HK-2 (cell line): ENCODE results near the gene SMIM38.

ENCODE experiments used
- DNase-seq: peaks from one replicate; pipeline ENCODE4 v3.0.0-alpha.2; 2018; ENCODE audit not compliant: unreplicated experiment

SMIM38 gene

DNA sequence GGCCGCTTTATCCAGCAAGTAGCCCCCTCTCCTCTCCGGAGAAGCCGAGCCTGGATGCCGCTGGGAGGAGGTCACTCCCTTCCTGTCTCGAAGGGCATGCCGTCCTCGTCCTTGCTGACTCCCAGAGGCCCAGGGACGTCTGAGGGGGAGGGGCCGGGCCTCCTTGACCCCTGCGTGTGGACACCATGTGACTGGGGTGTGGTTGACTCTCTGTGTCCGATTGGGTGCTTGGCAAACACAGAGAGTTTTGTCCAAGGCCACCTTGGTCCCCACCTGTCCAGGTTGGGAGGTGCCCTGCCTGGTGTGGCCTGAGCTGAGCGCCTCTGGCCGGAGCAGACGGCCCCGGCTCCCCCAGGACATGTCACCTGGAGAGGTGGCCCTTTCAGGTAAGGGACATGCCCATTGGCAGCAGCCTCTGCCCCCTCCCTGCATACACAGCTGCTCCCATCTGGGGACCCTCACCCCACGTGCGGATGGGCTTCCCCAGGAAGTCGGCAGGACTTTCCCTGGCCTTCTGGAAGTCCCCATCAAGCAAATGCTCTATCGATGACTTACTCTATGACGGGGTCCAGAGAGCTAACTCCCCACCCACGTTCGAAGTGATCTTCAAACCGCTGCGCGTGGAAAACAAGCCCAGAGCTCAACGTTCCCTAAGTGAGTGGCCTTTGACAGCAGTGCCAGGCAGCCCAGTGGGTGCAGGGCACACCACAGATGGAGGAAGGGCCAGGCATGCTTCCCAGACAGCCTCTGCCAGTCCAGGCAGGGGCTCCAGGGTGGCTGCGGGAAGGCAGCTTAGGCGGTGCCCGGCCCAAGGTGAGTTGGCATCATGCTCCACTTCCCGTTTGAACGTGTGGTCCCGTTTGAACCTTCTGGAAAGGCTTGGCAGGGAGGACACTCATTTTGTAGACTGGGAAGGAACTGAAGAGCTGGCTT is at the start of gene SMIM38:
TSS of gene SMIM38 (plus strand) at position 634 of the 933 bp plus-strand sequence. CDS start 1,912 bp downstream, outside the sequence.
- no peak for DNase-seq

DNA sequence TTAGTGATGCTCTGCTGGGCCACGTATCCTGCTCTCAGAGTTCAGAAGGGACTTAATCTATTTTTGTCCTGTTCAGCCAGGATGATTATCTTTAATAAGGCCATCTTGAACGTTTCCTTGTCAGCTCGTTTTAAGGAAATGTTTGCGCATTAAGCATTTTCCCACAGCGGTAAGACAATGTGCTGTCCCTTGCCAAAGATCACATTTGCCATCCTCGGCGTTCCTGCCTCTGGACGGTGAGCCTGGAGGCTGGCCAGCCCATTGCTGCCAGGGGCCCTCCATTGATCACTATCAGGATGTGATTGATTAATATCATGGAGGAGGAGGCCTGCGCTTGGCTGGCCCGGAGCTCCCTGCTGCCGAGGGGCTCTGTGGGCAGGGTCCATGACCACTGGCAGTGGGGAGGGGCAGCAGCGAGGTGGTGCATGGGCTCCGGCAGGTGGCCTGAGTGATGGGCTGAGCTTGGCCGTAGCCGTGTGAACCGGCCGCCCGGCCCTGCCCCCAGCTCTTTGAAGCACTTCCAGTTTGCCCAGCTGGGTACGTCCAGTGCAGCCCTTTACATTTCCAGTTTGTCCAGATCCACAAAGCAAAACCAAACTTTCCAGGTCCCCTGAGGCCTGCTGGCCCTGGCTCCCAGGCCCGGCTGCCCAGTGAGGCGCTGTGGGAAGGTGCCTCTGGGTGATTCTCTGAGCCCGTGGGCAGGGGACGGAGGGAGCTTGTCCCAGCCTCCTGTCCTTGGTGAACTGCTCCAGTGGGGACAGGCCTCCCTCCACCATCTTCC is 49.5 kb upstream of the SMIM38 start:
- DNase-seq: no peak

DNA sequence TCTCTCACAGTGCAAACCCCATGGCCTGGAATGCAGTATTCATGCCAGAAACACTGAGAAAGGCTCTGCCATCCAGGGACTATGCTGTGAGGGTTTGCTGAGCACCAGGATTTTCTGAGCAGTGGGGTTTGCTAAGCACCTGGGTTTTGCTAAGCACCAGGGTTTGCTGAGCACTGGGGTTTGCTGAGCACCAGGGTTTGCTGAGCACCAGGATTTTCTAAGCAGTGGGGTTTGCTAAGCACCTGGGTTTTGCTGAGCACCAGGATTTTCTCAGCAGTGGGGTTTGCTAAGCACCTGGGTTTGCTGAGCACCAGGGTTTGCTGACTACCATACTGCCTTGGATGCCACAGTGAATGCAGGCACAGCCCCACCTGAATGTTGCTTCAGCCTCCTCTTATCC is 48.3 kb upstream of the SMIM38 start:
- DNase-seq: no peak

DNA sequence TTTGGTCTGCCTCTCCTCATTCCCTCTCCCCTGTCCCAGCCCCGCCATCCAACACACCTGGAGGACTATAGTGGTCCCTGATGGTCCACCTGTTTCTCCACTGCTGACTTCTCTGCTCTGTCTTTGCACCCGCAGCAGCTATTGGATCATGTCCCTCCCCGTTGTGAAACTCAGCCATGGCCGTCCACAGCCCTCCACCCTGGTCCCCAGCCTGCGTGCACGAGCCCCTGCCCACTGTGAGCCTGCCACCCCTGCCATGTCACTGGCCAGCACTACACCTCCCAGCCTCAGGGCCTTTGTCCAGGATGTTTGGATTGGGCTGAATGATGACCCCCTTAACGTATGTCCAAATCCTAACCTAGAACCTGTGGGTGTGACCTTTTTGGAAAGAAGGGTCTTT is 47.7 kb upstream of the SMIM38 start:
- DNase-seq: no peak

DNA sequence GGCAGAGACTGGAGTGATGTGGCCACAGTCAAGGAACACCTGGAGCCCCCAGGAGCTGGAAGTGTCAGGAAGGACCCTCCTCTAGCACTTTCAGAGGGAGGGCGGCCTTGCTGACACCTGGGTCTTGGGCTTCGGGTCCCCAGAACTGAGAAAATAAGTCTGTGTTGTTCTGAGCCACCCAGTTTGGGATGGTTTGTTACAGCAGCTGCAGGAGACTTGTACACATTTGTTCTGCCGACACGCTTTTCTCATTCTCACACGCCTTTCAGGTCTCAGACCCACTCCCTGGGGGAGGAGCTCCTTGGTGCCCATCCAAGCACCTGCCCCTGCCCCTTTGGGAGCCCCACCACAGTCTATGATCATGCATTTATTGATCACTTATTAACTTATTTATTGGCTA is 47.2 kb upstream of the SMIM38 start:
- no peak for DNase-seq

DNA sequence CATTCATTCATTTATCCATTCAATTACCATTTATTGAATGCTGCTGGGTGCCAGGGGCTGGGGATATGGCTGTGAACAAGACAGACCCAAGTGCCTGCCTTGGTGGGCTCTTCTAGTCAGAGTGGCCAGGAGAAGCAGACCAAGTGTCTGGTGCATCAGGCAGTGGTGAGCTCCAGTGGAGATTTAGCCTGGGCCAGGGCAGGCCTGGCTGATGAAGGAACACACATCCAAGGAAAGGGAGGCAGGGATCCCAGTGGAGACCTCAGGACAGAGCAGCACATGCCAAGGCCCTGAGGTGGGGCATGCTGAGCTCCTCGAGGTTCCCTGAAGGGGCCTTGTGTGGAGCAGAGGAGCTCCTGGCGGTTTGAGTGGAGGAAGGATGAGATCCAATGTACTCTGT is 46.6 kb upstream of the SMIM38 start:
- no peak for DNase-seq

DNA sequence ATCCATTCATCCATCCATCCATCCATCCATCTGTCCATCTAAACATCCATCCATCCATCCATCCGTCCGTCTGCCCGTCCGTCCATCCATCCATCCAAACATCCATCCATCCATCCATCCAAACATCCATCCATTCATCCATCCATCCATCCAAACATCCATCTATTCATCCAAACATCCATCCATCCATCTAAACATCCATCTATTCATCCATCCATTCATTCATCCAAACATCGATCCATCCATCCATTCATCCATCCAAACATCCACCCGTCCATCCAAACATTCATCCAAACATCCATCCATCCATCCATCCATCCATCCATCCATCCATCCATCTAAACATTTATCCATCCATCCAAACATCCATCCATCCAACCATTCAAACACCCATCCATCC is 45.3 kb upstream of the SMIM38 start:
- DNase-seq: no peak

DNA sequence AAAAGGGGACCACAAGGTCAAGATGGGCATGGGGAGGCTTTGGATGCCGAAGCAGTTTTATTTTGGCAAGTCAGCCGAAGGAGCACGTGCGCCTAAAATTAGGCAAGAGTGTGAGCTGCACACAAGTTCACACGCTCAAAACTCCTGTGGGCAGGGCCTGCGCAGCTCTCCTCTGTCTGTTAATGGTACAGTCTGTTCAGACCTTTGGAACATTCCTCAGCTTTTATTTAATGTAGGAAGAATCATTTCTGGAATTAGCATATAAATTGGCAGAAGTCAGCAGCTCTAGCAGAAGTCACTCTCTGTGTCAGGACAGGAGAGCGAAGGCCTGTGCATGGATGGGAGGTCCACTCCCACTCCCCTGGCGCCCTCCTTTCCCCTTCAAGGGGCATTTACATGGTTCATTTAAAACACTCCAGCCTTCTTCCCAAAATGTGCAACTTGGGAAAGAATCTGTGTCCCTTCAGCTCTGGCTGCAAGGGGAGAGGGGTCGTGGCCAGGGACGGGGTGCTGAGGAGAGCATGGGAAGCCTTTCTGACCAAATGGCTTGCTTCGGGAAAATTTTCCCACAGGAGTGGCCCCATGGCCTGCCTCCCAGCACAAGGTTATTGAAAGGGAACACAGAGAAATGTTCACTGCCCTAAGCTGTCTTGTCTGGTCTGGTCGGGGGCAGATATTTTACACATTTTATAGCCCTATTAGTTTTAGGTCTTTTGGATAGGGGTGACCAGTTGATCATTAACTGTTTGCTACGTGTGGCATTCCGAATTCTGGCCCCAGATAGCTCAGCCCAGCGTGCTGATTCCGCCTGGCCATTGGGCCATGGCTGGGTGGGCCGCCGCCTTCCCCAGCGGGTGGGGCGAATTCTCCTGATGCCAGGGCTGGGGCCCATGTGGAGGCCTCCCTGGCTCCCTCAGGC is 43.9 kb upstream of the SMIM38 start:
- DNase-seq: no peak

DNA sequence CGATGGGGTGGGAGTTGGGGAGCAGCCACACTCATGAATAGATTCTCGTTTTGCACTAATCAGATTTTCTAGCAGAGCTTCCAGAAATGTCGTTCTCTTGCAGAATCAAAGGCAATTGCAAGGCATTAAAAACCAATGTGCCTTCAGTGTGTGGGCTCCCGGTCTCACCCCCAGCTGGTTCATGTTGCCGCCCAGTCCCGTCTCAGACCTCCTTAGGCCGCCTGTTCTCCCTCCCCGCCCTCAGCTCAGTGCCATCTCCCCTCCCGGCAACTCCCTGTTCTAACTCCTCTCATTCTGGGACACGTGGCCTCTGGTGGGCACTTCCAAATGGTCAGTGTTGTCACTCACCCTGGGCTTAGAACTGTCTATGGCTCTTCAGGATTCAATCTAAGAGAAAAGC is 42.5 kb upstream of the SMIM38 start:
- no peak for DNase-seq

DNA sequence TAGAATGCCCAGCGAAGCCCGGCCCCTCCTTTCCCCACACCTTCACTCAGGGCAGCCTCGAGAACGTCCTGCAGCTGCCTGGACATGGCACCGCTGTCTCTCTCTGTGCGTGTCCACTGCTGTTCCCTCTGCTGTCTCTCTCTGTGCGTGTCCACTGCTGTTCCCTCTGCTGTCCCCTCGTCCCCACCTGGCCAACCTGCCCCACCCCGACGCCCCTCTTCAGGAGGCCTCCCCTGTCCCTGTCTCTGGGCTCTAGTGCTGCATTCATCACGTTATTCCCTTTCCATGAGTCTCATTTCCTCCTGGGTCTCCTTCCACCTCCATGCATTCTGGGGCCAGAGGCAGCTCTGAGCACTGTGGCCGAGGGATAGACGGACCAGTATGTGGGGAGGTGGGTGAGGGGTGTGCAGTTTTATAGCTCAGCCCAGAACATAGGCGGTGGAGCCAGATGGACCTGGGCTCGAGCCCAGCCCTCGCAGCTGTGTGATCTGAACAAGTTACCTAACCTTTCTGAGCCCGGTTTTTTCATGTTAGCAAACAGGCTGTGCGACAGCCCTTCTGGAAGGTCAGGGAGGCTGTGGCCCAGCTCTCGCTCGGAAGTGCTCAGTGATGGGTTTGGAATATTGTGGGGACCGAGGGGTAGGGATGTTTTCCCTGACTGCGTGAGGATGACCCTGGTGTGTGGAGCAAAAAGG is 41.9 kb upstream of the SMIM38 start:
- no peak for DNase-seq

DNA sequence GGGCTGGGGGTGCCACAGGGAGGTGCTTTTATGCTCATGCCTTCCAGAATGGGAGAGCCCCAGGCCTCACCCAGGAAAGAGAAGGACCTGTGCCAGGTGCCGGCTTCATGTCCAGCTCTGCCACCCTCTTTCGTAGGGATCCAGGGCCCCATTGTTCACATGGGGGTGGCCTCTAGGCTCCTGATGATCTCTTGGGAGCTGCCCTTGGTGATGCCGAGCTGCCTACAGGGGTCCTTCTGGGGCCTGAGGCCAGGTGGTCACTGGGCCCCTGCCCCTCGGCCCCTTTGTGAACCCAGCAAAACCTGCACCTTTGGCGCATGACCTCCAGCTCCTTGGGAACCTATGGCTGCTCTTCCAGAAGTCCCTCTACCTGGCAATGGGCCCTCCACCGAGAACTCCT is 41.4 kb upstream of the SMIM38 start:
- no peak for DNase-seq

DNA sequence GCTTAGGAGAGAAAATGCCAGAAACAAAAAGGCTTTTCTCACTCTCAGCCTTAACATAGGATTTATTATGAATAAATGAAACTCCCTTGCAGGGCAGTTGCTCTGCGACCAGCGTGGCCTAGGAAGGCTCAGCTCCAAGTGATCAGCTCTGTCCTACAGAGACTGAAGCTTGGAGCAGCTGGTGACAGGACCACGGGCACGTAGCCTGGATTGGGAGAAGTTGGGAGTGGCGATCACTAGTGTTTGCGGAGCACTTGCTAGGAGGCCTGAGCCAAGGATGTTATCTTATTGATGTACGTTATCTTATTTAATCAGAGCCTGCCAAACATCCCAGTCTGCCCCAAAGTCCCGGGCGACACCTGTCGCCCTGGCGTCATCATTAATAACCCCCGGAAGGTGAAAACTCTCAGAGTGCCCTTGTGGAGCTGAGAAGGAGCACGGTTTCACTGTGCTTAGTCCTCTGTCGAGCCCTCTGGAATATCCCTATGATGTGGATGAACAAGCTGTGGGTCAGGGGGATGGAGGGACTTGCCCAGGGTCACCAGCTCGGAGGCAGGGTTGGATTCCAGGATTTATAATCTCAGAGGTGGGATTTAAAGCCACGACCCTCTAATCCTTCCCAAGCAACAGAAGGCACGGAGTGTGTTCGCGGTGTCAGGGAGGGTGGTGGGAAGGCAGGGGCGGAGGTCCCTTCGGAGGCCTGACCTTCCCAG is 40.8 kb upstream of the SMIM38 start:
- DNase-seq: no peak

DNA sequence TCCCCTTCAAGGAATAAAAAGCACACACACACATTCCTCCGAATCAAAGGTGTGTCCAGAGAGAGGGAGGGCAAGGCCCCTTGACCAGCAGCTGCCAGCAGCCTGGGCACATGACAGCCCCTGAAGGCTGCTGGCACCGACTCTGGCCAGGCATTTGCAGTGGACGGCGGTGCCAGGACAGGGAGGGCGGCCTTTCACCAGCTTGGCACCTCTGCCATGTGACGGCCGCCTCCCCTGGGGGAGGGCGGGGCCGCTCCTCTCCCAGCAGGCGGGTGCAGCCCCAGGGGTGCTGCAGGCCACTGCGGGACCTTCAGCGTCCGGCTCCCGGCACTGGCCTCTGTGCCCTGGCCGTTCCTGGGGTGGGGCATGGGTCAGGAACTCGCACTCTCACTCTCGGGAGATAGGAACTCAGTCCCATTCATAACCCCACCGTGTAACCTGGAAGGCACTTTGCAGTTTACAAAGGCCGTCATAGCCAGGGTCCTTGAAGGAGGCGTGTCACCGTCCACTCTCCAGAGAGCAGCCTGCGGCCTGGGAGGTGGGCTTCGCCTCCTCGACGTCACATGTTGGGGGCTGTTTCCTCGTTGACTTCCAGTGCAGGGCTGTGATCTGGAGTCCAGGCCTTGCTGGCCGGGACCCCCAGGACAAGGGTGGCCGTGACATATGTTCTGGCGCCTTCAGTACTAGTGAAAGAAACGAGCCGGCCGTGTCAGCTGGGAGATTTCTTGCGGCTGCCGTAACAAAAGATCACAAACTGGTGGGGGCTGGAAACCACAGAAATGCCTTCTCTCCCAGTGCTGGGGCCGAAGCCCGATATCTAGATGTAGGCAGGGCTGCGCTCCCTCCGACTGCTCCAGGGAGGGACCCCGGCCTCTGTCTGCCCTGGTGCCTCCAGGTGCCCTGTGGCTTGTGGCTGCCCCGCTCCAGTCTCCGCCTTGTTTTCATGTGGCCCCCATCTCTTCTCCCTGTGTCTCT is 39.9 kb upstream of the SMIM38 start:
- no peak for DNase-seq

DNA sequence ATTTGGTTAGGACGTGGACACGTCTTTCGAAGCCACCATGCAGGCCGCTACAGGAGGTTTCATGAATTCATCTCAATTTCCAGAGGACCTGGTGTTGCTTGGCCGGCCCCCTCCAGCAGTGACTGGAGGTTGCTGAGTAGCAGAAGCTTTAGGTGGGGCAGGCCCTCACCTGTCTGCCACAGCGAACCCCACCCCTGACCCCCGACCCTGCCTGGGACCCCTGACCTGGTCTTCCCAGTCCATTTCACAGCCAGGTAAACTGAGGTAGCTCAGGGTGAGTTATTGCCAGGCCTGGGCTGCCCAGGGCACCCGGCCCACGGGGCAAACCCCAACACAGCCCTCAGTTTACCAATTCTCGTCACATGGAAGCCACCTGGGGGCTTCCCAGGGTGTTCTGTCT is 39.1 kb upstream of the SMIM38 start:
- no peak for DNase-seq

DNA sequence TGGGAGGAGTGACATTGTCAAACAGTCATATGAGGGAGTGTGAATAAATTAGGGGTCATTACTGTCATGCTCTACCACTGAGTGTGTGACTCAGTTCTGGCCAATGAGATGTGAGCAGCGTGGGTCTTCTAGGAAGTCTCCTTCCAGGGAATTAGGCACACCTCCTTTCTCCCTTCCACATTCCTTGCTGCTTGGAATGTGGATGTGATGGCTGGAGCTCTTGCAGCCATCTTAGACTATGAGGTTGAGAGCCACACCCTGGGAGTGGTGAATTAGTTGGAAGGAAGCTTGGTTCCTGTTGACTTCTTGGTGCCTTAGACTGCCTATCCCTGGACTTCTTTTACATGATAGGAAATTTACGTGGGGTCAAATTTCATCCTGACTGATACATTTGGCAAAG is 36.5 kb upstream of the SMIM38 start:
- no peak for DNase-seq

DNA sequence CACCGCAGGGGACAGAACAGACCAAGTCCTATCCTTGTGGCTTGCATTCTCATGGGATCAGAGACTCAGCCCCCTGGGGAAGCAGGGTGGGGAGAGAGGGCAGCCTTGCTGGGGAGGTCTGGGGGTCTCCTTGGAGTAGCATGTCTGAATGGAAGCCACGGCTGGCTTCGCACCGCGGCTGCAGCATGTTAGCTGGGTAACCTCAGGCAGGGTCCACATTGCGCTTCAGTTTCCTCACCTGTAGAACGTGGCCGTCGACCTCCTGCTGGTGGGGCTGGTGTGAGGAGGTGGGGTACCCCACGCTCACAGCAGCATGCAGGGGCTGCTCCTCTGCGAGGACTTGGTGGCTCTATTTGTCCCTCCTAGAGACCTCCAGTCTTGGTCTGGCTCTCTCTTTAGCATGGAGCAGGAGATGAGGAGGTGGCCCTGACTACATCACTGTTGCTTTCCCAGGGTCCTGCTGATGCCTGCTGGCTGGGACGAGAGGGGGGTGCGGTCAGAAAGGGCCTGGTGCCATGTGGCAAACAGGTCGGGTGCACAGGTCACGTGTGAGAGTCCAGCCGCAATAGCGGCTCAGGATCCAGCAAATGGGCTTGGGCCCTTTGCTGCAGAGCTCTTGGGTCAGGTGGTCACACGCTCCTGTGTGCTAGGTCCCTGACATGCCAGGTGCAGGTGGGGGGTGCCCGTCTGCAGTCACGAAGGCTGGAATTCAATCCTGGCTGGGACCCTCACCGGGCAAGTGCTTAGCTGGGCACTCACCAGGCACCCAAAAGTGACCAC is 35.4 kb upstream of the SMIM38 start:
- no peak for DNase-seq

DNA sequence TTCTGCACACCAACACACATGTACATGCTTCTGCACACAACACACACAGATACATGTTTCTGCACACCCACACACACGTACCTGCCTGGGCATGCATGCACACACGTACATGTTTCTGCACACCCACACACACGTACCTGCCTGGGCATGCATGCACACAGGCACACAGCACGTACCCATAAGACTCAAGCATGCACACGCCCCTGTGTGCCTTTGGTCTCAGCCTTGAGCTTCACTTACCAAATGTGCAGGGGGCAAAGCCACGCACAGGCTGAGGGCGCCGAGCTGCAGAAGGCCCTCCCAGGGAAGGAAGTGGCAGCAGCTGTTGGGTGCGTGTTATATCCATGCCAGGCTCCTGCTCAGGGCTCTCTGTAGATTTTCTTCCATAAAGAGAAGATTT is 34.7 kb upstream of the SMIM38 start:
- DNase-seq: no peak

DNA sequence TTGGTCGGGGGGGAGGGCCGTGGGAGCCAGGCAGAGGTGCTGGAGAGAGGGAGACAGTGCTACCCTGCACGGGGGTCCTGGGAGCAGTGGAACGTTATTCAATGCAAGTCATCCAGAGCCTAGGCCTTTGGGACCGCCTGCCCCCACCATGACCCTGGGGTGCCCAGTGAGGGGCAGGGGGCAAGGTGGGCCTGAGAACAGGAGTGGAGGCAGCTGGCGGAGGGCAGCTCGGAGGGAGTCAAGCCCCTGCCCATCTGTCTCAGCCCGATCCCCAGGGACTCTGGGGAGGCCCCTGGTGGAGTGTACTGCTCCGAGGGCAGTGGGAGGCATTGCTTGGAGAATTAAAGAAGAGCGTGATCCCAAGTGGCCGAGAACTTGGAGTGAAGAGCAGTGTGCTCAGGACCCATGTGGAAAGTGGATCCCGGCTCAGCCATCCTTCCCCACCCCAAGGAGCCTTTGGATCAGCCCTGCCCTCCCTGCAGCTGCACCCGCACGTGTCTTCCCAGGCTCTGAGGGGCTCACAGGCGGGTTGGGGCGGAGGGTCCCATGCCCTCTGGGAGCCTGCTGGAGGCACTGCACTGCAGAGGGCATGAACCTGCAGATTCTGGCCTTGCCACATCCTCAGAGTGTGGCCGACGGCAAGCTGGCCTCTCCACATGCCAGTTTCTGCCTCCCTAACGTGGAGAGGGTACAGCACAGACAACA is 34.0 kb upstream of the SMIM38 start:
- DNase-seq: no peak
